ENCODE results near the gene LZTS2. TPM values are rescaled to one million over a fixed set of nuclear protein-coding genes. Genes with fewer than 3 reads are reported as not detected.

The LZTS2 gene
- polyA plus RNA-seq, 2 of the 4 experiments (the other 2 are of a cell fraction), result 13.8 to 35.5 TPM

GRCh38 chr10:100977436-100977835, 22.2 kb upstream of the LZTS2 start:
- WGBS (ENCODE audit: missing lambda C conversion rate), result 87% methylated on average over 6 of the region's 6 CpGs
- ChIA-PET CTCF (interaction anchor here (1.0 to 6.6 kb wide), 2 partner anchors 17 to 20 kb away, joined by 3 to 33 read pairs; no protein-coding TSS in a partner anchor), POLR2A (no interaction called here)
- no peaks in the 10 kb centered on the region for H3K9me3 ChIP-seq
- no peak overlapping the region for H3K4me2 ChIP-seq
- H3K4me3 ChIP-seq, result no peak overlapping the region
- no peak for ATAC-seq
- DNase-seq (ENCODE audit: low read depth in 1 of 2, low spot score in 1 of 2), result no peak
- H3K4me1 ChIP-seq, result peaks cover 1% of the 10 kb centered on the region; the same call in 2 of the 3 replicates
- FAIRE-seq, result no peak
- no peak overlapping the region for H3K27ac ChIP-seq
- TF ChIP-seq, protein P1, sequence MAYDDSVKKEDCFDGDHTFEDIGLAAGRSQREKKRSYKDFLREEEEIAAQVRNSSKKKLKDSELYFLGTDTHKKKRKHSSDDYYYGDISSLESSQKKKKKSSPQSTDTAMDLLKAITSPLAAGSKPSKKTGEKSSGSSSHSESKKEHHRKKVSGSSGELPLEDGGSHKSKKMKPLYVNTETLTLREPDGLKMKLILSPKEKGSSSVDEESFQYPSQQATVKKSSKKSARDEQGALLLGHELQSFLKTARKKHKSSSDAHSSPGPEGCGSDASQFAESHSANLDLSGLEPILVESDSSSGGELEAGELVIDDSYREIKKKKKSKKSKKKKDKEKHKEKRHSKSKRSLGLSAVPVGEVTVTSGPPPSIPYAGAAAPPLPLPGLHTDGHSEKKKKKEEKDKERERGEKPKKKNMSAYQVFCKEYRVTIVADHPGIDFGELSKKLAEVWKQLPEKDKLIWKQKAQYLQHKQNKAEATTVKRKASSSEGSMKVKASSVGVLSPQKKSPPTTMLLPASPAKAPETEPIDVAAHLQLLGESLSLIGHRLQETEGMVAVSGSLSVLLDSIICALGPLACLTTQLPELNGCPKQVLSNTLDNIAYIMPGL (CRISPR knock-in tag; IDR thresholded peaks at IDR 0.05; ENCODE audit: borderline replicate concordance), result no peak
- TF ChIP-seq RNF2 (IDR thresholded peaks at IDR 0.05; ENCODE audit: borderline replicate concordance, low read depth), result no peak
- no peak for TF ChIP-seq ZFP36 (IDR thresholded peaks at IDR 0.05; ENCODE audit: borderline replicate concordance, partially characterized antibody)
- no peak for TF ChIP-seq MYC (IDR thresholded peaks at IDR 0.05; ENCODE audit: borderline replicate concordance, low read length)
- no peak for TF ChIP-seq JUN (IDR thresholded peaks at IDR 0.05)
- no peak for TF ChIP-seq EHF (CRISPR knock-in tag; IDR thresholded peaks at IDR 0.05)
- no peak for TF ChIP-seq EP300 (IDR thresholded peaks at IDR 0.05)
- no peak for TF ChIP-seq ELK1 (IDR thresholded peaks at IDR 0.05; ENCODE audit: low read depth, low read length)
- TF ChIP-seq KDM1A (IDR thresholded peaks at IDR 0.05; ENCODE audit: low read depth), result no peak
- no peak for TF ChIP-seq ZNF302 (CRISPR knock-in tag; IDR thresholded peaks at IDR 0.05)
- no peak for TF ChIP-seq BHLHE40 (IDR thresholded peaks at IDR 0.05; ENCODE audit: low read depth, low read length)
- no peak for TF ChIP-seq CHD2 (IDR thresholded peaks at IDR 0.05; ENCODE audit: low read length, partially characterized antibody)
- TF ChIP-seq FOXS1 (CRISPR knock-in tag; IDR thresholded peaks at IDR 0.05), result no peak
- no peak for TF ChIP-seq FOSB (CRISPR knock-in tag; IDR thresholded peaks at IDR 0.05)
- no peak for TF ChIP-seq RAD21 (conservative IDR thresholded peaks at IDR 0.05 in 1 of 2, IDR thresholded peaks at IDR 0.05 in 1 of 2)
- TF ChIP-seq TP53 (CRISPR knock-in tag; IDR thresholded peaks at IDR 0.05), result no peak
- no peak for TF ChIP-seq RCOR1 (IDR thresholded peaks at IDR 0.05; ENCODE audit: low read depth, low read length)
- TF ChIP-seq ZSCAN20 (CRISPR knock-in tag; IDR thresholded peaks at IDR 0.05), result no peak
- no peak for TF ChIP-seq CBX2 (IDR thresholded peaks at IDR 0.05; ENCODE audit: borderline replicate concordance, low read depth)
- no peak for TF ChIP-seq CBX8 (IDR thresholded peaks at IDR 0.05)

DNA sequence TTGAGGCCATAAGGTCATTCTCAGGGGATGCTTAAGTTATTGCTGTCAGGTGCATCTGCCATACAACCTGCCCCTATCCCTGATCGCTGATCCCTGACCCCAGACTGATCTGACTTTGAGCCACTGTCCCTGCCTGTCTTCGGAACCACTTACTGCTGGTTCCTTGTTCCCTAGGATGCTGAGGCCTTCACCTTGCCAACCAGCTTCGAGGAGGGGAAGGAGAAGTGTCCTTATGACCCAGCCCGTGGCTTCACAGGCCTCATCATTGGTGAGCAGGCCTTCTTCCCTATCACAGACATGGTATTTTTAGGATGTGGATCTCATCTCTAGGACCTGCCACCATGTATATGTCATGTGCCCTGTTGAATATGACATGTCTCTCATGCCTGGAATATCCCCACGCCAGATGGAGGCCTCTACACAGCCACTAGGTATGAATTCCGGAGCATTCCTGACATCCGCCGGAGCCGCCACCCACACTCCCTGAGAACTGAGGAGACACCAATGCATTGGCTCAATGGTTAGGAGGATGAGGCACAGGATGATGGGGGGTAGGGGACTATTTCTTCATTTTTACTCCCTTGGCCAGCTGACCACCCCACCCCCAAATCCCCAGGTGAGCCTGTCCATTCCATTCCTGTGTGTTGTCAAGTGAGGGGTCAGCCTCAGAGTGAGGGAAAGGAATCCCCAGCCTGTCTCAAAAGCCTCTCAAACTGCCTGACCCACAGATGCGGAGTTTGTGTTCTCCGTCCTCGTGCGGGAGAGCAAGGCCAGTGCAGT, 21.3 kb upstream of the LZTS2 start:
- DNase-seq (ENCODE audit: low read depth in 1 of 2, low spot score in 1 of 2), result no peak
- no peak overlapping the region for H3K27ac ChIP-seq
- no peak overlapping the region for H3K4me3 ChIP-seq
- ChIA-PET POLR2A (no interaction called here), CTCF (interaction anchor here (1.0 kb wide), 1 partner anchor 16 kb away, joined by 3 read pairs; no protein-coding TSS in a partner anchor)
- no peaks in the 10 kb centered on the region for H3K4me1 ChIP-seq
- no peak for ATAC-seq
- no peak for TF ChIP-seq MAZ (IDR thresholded peaks at IDR 0.05; ENCODE audit: borderline replicate concordance, low read depth, low read length)
- no peak for TF ChIP-seq TFCP2L1 (CRISPR knock-in tag; IDR thresholded peaks at IDR 0.05)
- TF ChIP-seq CHD2 (IDR thresholded peaks at IDR 0.05; ENCODE audit: low read length, partially characterized antibody), result no peak
- TF ChIP-seq EHF (CRISPR knock-in tag; IDR thresholded peaks at IDR 0.05), result no peak
- no peak for TF ChIP-seq RCOR1 (IDR thresholded peaks at IDR 0.05; ENCODE audit: low read depth, low read length)
- no peak for TF ChIP-seq CHD4 (IDR thresholded peaks at IDR 0.05; ENCODE audit: borderline replicate concordance)
- no peaks in the 10 kb centered on the region for H3K9me3 ChIP-seq
- FAIRE-seq, result no peak
- WGBS (ENCODE audit: missing lambda C conversion rate), result 89% methylated on average over 13 of the region's 13 CpGs
- H3K4me2 ChIP-seq, result no peak overlapping the region

Data from A549 (cell line).